ENCODE results near the gene GNG4. TPM values are rescaled to one million over a fixed set of nuclear protein-coding genes. Genes with fewer than 3 reads are reported as not detected.
"Not testable (repeated sequence)": the region's sequence is repeated elsewhere in the genome, so short reads cannot be mapped to it uniquely, and the experiment has no call there.

The GNG4 gene
- total and polyA plus RNA-seq, 5 experiments from 2014 or later = not detected

DNA sequence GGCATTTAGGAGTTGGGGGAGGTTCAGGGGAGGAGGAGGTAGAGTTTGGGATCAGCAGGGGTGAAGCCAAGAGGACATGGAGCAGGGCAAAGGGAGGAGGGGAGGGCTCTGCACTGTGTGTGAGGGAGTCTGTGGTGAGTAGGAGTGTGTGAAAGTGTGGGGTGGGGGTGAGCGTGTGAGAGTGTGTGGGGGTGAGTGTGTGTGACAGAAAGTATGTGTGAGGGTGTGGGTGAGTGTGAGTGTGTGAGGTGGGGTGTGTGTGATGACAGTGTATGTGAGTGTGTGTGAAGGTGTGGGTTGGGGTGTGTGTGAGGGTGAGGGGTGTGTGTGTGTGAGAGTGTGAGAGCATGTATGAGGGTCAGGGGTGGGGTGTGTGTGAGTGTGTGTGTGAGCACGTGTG lies 62.6 kb downstream of the GNG4 start:
- no peak for ATAC-seq

GRCh38 chr1:235586413-235586812 lies 63.2 kb downstream of the GNG4 start:
- POLR2A ChIA-PET = no interaction called here
- Mint-ChIP-seq H3K9me3 (peaks cover 2 to 28% (median 20%) of the 10 kb centered on the region in 9 donors), H3K4me3 (no peak overlapping the region), H3K27ac (no peak overlapping the region), H3K36me3 (peaks cover 0 to 19% (median 7%) of the 10 kb centered on the region in 3 donors), H3K4me1 (peaks cover 0 to 6% (median under 1%) of the 10 kb centered on the region in 4 donors), H3K27me3 (peaks cover 10 to 29% (median 26%) of the 10 kb centered on the region in 5 donors)
- no peak for ATAC-seq
- no peak for DNase-seq

More for the DNA sequence above, 62.6 kb downstream of the GNG4 start:
- peaks cover 0 to 16% (median 6%) of the 10 kb centered on the region in 3 donors for H3K36me3 Mint-ChIP-seq
- peaks cover 10 to 33% (median 26%) of the 10 kb centered on the region in 5 donors for H3K27me3 Mint-ChIP-seq
- POLR2A ChIA-PET = no interaction called here
- H3K27ac Mint-ChIP-seq = no peak overlapping the region
- H3K4me1 Mint-ChIP-seq = peaks cover 0 to 6% (median 0%) of the 10 kb centered on the region in 4 donors
- H3K9me3 Mint-ChIP-seq = peaks cover 2 to 31% (median 20%) of the 10 kb centered on the region in 9 donors
- DNase-seq = no peak
- H3K4me3 Mint-ChIP-seq = no peak overlapping the region

DNA sequence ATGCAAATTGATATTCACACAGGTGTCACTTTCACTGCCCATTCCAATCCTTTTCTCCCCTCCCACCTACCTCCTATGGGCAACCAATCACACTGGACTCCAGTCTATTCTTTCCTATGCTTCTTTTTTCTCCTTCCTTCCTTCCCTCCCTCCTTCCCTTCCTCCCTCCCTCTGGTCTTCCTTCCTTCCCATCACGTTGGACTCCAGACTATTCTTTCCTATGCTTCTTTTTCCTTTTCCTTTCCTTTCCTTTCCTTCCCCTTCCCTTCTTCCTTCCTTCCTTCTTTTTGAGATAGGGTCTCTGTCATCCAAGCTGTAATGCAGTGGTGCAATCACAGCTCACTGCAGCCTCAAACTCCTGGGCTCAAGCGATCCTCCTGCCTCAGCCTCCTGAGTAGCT lies 64.6 kb downstream of the GNG4 start:
- Mint-ChIP-seq H3K27ac (no peak overlapping the region), H3K9me3 (peaks cover 2 to 22% (median 17%) of the 10 kb centered on the region in 9 donors), H3K4me3 (peak overlapping the region in 1 of 10 donors; percentile 52), H3K27me3 (peaks cover 10 to 29% (median 17%) of the 10 kb centered on the region in 5 donors), H3K4me1 (peaks cover 0 to 6% (median under 1%) of the 10 kb centered on the region in 4 donors), H3K36me3 (peaks cover 0 to 19% (median 8%) of the 10 kb centered on the region in 3 donors)
- ATAC-seq (no peak), DNase-seq (no peak)
- POLR2A ChIA-PET = no interaction called here

GRCh38 chr1:235583511-235584001 lies 66.0 kb downstream of the GNG4 start:
- Mint-ChIP-seq H3K36me3 (peaks cover 0 to 5% (median 2%) of the 10 kb centered on the region in 3 donors), H3K4me1 (peaks cover 0 to 6% (median under 1%) of the 10 kb centered on the region in 4 donors), H3K4me3 (no peak overlapping the region), H3K9me3 (peaks cover 0 to 9% (median 4%) of the 10 kb centered on the region in 9 donors), H3K27me3 (peaks cover 10 to 29% (median 17%) of the 10 kb centered on the region in 5 donors), H3K27ac (no peak overlapping the region)
- POLR2A ChIA-PET = no interaction called here
- ATAC-seq (no peak), DNase-seq (no peak)

- ATAC-seq = no peak
- H3K36me3 Mint-ChIP-seq = peaks cover 0 to 4% (median 2%) of the 10 kb centered on the region in 3 donors
- peaks cover 10 to 39% (median 17%) of the 10 kb centered on the region in 5 donors for H3K27me3 Mint-ChIP-seq
- peaks cover 0 to 6% (median under 1%) of the 10 kb centered on the region in 4 donors for H3K4me1 Mint-ChIP-seq
- peaks cover 0 to 5% (median 0%) of the 10 kb centered on the region in 9 donors for H3K9me3 Mint-ChIP-seq
- DNase-seq = no peak
- POLR2A ChIA-PET = no interaction called here
- no peak overlapping the region for H3K4me3 Mint-ChIP-seq
- H3K27ac Mint-ChIP-seq = no peak overlapping the region
These were observed 67.5 kb downstream of the GNG4 start for GRCh38 chr1:235582130-235582529.

GRCh38 chr1:235579891-235580290 lies 69.7 kb downstream of the GNG4 start:
- POLR2A ChIA-PET = no interaction called here
- no peak for DNase-seq
- no peak for ATAC-seq
- H3K9me3 Mint-ChIP-seq = peaks cover 0 to 4% (median 0%) of the 10 kb centered on the region in 9 donors
- peaks cover 0 to 4% (median 2%) of the 10 kb centered on the region in 3 donors for H3K36me3 Mint-ChIP-seq
- H3K4me3 Mint-ChIP-seq = no peak overlapping the region
- H3K27me3 Mint-ChIP-seq = peaks cover 1 to 19% (median 7%) of the 10 kb centered on the region in 5 donors
- no peak overlapping the region for H3K27ac Mint-ChIP-seq
- peaks cover 0 to 1% (median 0%) of the 10 kb centered on the region in 4 donors for H3K4me1 Mint-ChIP-seq

DNA sequence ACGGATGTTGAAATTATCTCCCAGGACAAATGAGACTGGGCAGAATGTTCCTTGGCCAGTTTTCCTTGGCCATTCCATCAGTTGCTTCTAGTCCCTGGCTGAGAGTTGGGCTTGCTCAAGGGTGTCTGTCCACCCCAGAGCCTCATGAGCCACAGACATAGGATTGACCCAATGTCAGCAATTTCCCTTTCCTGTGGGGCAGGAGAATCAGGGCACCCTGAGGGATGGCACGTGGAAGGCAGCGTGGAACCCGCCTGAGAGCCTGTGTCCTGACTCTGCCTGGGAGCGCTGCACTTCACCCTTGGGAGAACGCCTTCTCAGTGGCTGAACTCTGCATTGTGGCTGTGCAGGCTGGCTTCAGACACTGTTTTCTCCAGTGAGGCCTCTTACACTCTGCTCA lies 74.0 kb downstream of the GNG4 start:
- ATAC-seq (no peak), DNase-seq (no peak)
- POLR2A ChIA-PET = no interaction called here
- no peaks in the 10 kb centered on the region for H3K36me3 Mint-ChIP-seq
- no peak overlapping the region for H3K27ac Mint-ChIP-seq
- peaks cover 0 to 9% (median 1%) of the 10 kb centered on the region in 5 donors for H3K27me3 Mint-ChIP-seq
- no peaks in the 10 kb centered on the region for H3K4me1 Mint-ChIP-seq
- no peaks in the 10 kb centered on the region for H3K9me3 Mint-ChIP-seq
- no peak overlapping the region for H3K4me3 Mint-ChIP-seq

GRCh38 chr1:235573880-235574279 lies 75.7 kb downstream of the GNG4 start:
- Mint-ChIP-seq H3K27me3 (peaks cover 0 to 9% (median 1%) of the 10 kb centered on the region in 5 donors), H3K36me3 (no peaks in the 10 kb centered on the region), H3K9me3 (no peaks in the 10 kb centered on the region), H3K27ac (no peak overlapping the region), H3K4me3 (no peak overlapping the region), H3K4me1 (peaks cover 0 to 1% (median under 1%) of the 10 kb centered on the region in 4 donors)
- POLR2A ChIA-PET = no interaction called here
- DNase-seq (no peak), ATAC-seq (no peak)

DNA sequence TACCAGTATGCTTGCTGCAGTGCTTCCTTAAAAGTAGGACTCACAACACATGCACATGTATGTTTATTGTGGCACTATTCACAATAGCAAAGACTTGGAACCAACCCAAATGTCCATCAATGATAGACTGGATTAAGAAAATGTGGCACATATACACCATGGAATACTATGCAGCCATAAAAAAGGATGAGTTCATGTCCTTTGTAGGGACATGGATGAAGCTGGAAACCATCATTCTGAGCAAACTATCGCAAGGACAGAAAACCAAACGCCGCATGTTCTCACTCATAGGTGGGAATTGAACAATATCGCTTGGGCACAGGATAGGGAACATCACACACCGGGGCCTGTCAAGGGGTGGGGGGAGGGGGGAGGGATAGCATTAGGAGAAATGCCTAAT lies 76.6 kb downstream of the GNG4 start:
- ATAC-seq, DNase-seq, H3K9me3 Mint-ChIP-seq, H3K4me3 Mint-ChIP-seq, H3K36me3 Mint-ChIP-seq, POLR2A ChIA-PET, H3K27ac Mint-ChIP-seq, H3K27me3 Mint-ChIP-seq: not testable (repeated sequence)
- peaks cover 4 to 10% (median 7%) of the 10 kb centered on the region in 4 donors for H3K4me1 Mint-ChIP-seq

- no peaks in the 10 kb centered on the region for H3K9me3 Mint-ChIP-seq
- DNase-seq = no peak
- H3K27me3 Mint-ChIP-seq = no peaks in the 10 kb centered on the region
- POLR2A ChIA-PET = interaction anchor here (0.6 kb wide), 1 partner anchor 960 kb away, joined by 3 read pairs; no protein-coding TSS in a partner anchor
- peaks cover 10 to 20% (median 15%) of the 10 kb centered on the region in 4 donors for H3K4me1 Mint-ChIP-seq
- H3K27ac Mint-ChIP-seq = no peak overlapping the region
- H3K36me3 Mint-ChIP-seq = no peaks in the 10 kb centered on the region
- no peak for ATAC-seq
- no peak overlapping the region for H3K4me3 Mint-ChIP-seq
These were observed 78.1 kb downstream of the GNG4 start for GRCh38 chr1:235571482-235571881.

- Mint-ChIP-seq H3K36me3 (no peaks in the 10 kb centered on the region), H3K9me3 (no peaks in the 10 kb centered on the region), H3K4me1 (peaks cover 10 to 20% (median 15%) of the 10 kb centered on the region in 4 donors), H3K4me3 (peak overlapping the region in 4 of 10 donors; percentile 2 to 61 (median 14)), H3K27ac (peak overlapping the region in 8 of 10 donors; percentile 6 to 78 (median 46)), H3K27me3 (peaks cover 0 to 3% (median 0%) of the 10 kb centered on the region in 5 donors)
- POLR2A ChIA-PET = no interaction called here
- DNase-seq = peak in 3 of 10 donors; percentile 4 to 20 (median 19)
- peak in 1 of 2 donors; percentile 68 for ATAC-seq
These were observed 81.6 kb downstream of the GNG4 start for GRCh38 chr1:235567812-235568503.

DNA sequence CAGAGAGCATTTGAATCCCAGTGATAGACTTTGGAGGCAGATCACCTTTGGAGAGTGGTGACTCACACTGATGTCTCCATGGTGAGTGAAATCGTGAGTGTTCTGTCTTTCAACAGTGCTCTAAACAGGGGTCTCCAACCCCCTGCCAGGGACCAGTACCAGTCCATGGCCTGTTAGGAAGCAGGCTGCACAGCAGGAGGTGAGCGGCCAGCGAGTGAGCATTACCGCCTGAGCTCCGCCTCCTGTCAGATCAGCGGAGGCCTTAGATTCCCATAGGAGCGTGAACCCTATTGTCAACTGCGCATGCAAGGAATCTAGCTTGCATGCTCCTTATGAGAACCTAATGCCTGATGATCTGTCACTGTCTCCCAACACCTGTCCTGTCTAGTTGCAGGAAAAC lies 83.5 kb downstream of the GNG4 start:
- Mint-ChIP-seq H3K9me3 (no peaks in the 10 kb centered on the region), H3K27me3 (peaks cover 0 to 3% (median 0%) of the 10 kb centered on the region in 5 donors), H3K36me3 (no peaks in the 10 kb centered on the region), H3K4me1 (peaks cover 10 to 20% (median 15%) of the 10 kb centered on the region in 4 donors), H3K4me3 (no peak overlapping the region), H3K27ac (peak overlapping the region in 1 of 10 donors; percentile 9)
- DNase-seq (no peak), ATAC-seq (no peak)
- POLR2A ChIA-PET = no interaction called here

- Mint-ChIP-seq H3K4me1 (peaks cover 9 to 16% (median 13%) of the 10 kb centered on the region in 4 donors), H3K36me3 (no peaks in the 10 kb centered on the region), H3K27me3 (peaks cover 0 to 3% (median 0%) of the 10 kb centered on the region in 5 donors), H3K9me3 (no peaks in the 10 kb centered on the region), H3K4me3 (no peak overlapping the region), H3K27ac (no peak overlapping the region)
- POLR2A ChIA-PET = no interaction called here
- no peak for ATAC-seq
- no peak for DNase-seq
These were observed 86.0 kb downstream of the GNG4 start for GRCh38 chr1:235563513-235564061.
